PC-3 (cell line): ENCODE measurements around the gene KANSL3.

Source experiments
- EZH2 ChIP-seq: fragments of 300-600 bp; sonication (generic); IDR thresholded peaks from one replicate; pipeline ENCODE4 v1.6.1; 2017; ENCODE audit warnings: antibody characterized with exemption, mild to moderate bottlenecking, low read length; ENCODE audit not compliant: unreplicated experiment
- EZH2phosphoT487 ChIP-seq: fragments of 300-600 bp; sonication (generic); IDR thresholded peaks from 2 replicates; pipeline ENCODE4 v1.6.1; 2018; ENCODE audit warnings: mild to moderate bottlenecking, antibody characterized with exemption, low read length, borderline replicate concordance
- TF ChIP-seq, protein P1 (sequence below): fragments of 300-600 bp; sonication (generic); conservative IDR thresholded peaks from 2 replicates; pipeline ENCODE4 v1.5.1; 2017; ENCODE audit warnings: antibody characterized with exemption, low read depth, mild to moderate bottlenecking, low read length

DNA sequence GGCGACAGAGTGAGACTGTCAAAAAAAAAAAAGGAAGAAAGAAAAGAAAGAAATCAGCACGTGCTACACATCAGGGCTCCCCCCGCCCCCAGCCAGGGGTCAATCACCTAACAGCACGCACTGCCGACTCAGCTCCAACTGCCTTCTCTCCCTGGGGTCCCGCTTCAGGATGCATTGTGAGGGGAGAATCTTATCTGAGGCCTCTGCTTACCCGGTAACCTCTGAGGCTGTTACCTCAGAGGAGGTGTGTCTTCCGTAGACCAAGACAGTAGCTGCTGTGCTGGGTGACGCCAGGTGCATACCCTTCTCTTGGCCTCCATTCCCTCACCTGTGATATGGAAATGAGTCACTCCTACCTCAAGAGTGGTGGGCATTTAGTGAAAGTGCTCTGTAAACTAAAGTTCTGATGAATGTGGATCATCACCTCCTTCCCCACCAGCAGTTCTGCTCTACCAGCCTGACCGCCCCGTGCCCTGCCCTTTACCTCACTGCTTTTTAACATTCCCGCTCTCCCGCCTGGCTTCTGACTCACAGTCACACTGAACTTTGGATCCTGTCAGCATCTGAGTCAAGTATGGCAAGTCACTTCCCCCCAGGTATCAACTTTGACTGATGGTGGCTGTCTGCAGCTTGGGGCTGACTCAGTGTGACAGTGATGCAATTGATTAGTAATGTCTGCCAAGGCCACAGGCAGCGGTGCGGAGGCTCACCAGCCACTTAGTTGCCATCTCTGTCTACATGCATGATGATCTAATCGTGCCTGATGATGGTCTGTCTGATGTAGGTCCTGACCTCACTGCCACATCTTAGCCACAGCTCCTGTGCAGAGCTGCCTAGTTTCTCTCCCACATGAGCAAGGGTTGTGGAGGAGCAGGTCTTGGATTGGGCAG, 81.4 kb downstream of the KANSL3 start:
- TF ChIP-seq, protein P1, sequence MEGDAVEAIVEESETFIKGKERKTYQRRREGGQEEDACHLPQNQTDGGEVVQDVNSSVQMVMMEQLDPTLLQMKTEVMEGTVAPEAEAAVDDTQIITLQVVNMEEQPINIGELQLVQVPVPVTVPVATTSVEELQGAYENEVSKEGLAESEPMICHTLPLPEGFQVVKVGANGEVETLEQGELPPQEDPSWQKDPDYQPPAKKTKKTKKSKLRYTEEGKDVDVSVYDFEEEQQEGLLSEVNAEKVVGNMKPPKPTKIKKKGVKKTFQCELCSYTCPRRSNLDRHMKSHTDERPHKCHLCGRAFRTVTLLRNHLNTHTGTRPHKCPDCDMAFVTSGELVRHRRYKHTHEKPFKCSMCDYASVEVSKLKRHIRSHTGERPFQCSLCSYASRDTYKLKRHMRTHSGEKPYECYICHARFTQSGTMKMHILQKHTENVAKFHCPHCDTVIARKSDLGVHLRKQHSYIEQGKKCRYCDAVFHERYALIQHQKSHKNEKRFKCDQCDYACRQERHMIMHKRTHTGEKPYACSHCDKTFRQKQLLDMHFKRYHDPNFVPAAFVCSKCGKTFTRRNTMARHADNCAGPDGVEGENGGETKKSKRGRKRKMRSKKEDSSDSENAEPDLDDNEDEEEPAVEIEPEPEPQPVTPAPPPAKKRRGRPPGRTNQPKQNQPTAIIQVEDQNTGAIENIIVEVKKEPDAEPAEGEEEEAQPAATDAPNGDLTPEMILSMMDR = no peak
- TF ChIP-seq EZH2 = no peak
- no peak for TF ChIP-seq EZH2phosphoT487
